Adipocyte (in vitro differentiated cells): ENCODE data around the gene GPC3.

ENCODE experiments used
- DNase-seq: peaks from one replicate; pipeline ENCODE4 v3.0.0-alpha.2; 2015; ENCODE audit warnings: low read depth
- H3K27me3 ChIP-seq: replicated peaks from 2 replicates; pipeline ENCODE4 v1.7.0; 2013; ENCODE audit warnings: mild to moderate bottlenecking, low read length, moderate library complexity; ENCODE audit not compliant: control insufficient read depth, insufficient read depth
- H3K36me3 ChIP-seq: 2 replicates; pipeline ENCODE4 v1.7.0; 2013; ENCODE audit warnings: low read length, mild to moderate bottlenecking, moderate library complexity; ENCODE audit not compliant: control insufficient read depth, insufficient read depth, severe bottlenecking
- H3K4me1 ChIP-seq: 2 replicates; pipeline ENCODE4 v1.7.0; 2013; ENCODE audit warnings: mild to moderate bottlenecking, low read length, moderate library complexity; ENCODE audit not compliant: control insufficient read depth, insufficient read depth
- H3K4me3 ChIP-seq: 2 replicates; pipeline ENCODE4 v1.7.0; 2013; ENCODE audit warnings: mild to moderate bottlenecking, low read length, moderate library complexity
- H3K9ac ChIP-seq: 2 replicates; pipeline ENCODE4 v1.7.0; 2013; ENCODE audit warnings: mild to moderate bottlenecking, low read length, moderate library complexity
- H3K9me3 ChIP-seq: 2 replicates; pipeline ENCODE4 v1.7.0; 2013; ENCODE audit warnings: mild to moderate bottlenecking, low read length, moderate library complexity; ENCODE audit not compliant: control insufficient read depth

The GPC3 gene

GRCh38 chrX:133607419-133608348 is 377.7 kb downstream of the GPC3 start:
- Histone ChIP-seq H3K27me3 (no peaks in the 10 kb centered on the region), H3K9ac (peak overlapping the region; percentile 72), H3K4me1 (peaks cover 25% of the 10 kb centered on the region), H3K36me3 (no peaks in the 10 kb centered on the region), H3K4me3 (no peak overlapping the region), H3K9me3 (no peaks in the 10 kb centered on the region)
- no peak for DNase-seq

- no peaks in the 10 kb centered on the region for H3K9me3 ChIP-seq
- no peaks in the 10 kb centered on the region for H3K36me3 ChIP-seq
- H3K9ac ChIP-seq = no peak overlapping the region
- DNase-seq = no peak
- peaks cover 25% of the 10 kb centered on the region for H3K4me1 ChIP-seq
- H3K4me3 ChIP-seq = no peak overlapping the region
- H3K27me3 ChIP-seq = no peaks in the 10 kb centered on the region
These were observed 378.4 kb downstream of the GPC3 start for GRCh38 chrX:133606990-133607389.

GRCh38 chrX:133604801-133605200 is 380.6 kb downstream of the GPC3 start:
- Histone ChIP-seq H3K9me3 (no peaks in the 10 kb centered on the region), H3K36me3 (no peaks in the 10 kb centered on the region), H3K4me1 (peaks cover 43% of the 10 kb centered on the region), H3K27me3 (no peaks in the 10 kb centered on the region), H3K9ac (no peak overlapping the region), H3K4me3 (no peak overlapping the region)
- DNase-seq = peak; percentile 28

DNA sequence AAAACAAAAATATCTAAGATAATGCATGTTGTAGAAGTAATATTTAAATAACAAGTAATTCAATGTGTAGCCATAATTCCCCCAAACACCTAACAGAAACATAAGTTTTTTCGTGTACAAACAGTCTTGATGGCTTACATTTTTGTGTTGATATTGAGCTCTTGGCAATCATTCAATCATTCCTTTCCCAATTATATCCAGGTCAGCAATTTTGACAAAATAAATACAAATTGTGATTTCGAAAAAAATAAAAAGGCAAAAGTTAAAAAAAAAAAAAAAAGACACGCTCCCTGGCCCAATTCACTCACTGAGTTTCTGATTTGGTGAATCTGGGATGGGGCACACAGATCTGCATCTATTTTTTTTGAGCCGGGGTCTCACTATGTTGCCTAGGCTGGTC is 382.5 kb downstream of the GPC3 start:
- no peaks in the 10 kb centered on the region for H3K36me3 ChIP-seq
- peaks cover 42% of the 10 kb centered on the region for H3K4me1 ChIP-seq
- H3K9me3 ChIP-seq = no peaks in the 10 kb centered on the region
- H3K27me3 ChIP-seq = no peaks in the 10 kb centered on the region
- no peak overlapping the region for H3K9ac ChIP-seq
- DNase-seq = no peak
- H3K4me3 ChIP-seq = no peak overlapping the region

- Histone ChIP-seq H3K4me1 (peaks cover 32% of the 10 kb centered on the region), H3K27me3 (no peaks in the 10 kb centered on the region), H3K9me3 (no peaks in the 10 kb centered on the region), H3K4me3 (peak overlapping the region; percentile 20), H3K36me3 (no peaks in the 10 kb centered on the region), H3K9ac (peak overlapping the region; percentile 17)
- DNase-seq = no peak
These were observed 384.3 kb downstream of the GPC3 start for GRCh38 chrX:133601116-133601515.

DNA sequence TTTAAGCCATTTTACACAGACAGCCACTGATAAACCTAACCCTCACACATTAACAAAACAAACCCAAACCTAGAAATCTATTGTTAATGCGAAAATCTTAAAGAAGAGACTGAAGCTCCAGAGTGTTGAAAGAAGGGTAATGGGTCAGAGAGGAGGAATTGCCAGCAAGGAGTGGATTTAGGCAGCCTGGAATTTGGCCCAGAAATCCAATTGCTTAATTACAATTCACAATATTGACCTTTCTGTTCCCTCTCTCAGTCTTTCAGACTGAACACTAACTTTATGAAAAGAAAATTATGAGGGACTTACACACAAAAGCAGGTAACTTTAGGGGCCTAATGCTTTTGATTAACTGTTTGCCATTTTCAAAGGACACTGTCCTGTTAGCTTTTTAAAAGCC is 384.9 kb downstream of the GPC3 start:
- peak overlapping the region; percentile 17 for H3K9ac ChIP-seq
- DNase-seq = peak; percentile 19
- H3K36me3 ChIP-seq = no peaks in the 10 kb centered on the region
- peak overlapping the region; percentile 27 for H3K4me3 ChIP-seq
- H3K4me1 ChIP-seq = peaks cover 32% of the 10 kb centered on the region
- no peaks in the 10 kb centered on the region for H3K27me3 ChIP-seq
- H3K9me3 ChIP-seq = no peaks in the 10 kb centered on the region

- H3K9me3 ChIP-seq = no peaks in the 10 kb centered on the region
- H3K36me3 ChIP-seq = no peaks in the 10 kb centered on the region
- no peak overlapping the region for H3K9ac ChIP-seq
- H3K4me3 ChIP-seq = no peak overlapping the region
- no peaks in the 10 kb centered on the region for H3K27me3 ChIP-seq
- no peak for DNase-seq
- H3K4me1 ChIP-seq = peaks cover 32% of the 10 kb centered on the region
These were observed 386.6 kb downstream of the GPC3 start for GRCh38 chrX:133598601-133599335.

GRCh38 chrX:133594156-133594555 is 391.2 kb downstream of the GPC3 start:
- Histone ChIP-seq H3K4me1 (peaks cover 8% of the 10 kb centered on the region), H3K9ac (no peak overlapping the region), H3K4me3 (no peak overlapping the region), H3K9me3 (no peaks in the 10 kb centered on the region), H3K27me3 (no peaks in the 10 kb centered on the region), H3K36me3 (no peaks in the 10 kb centered on the region)
- DNase-seq = no peak

GRCh38 chrX:133593531-133593930 is 391.9 kb downstream of the GPC3 start:
- Histone ChIP-seq H3K36me3 (no peaks in the 10 kb centered on the region), H3K4me3 (no peak overlapping the region), H3K27me3 (no peaks in the 10 kb centered on the region), H3K4me1 (peaks cover 2% of the 10 kb centered on the region), H3K9me3 (no peaks in the 10 kb centered on the region), H3K9ac (no peak overlapping the region)
- no peak for DNase-seq

GRCh38 chrX:133590703-133591505 is 394.5 kb downstream of the GPC3 start:
- Histone ChIP-seq H3K9ac (no peak overlapping the region), H3K9me3 (no peaks in the 10 kb centered on the region), H3K4me1 (no peaks in the 10 kb centered on the region), H3K27me3 (no peaks in the 10 kb centered on the region), H3K36me3 (no peaks in the 10 kb centered on the region), H3K4me3 (no peak overlapping the region)
- no peak for DNase-seq

GRCh38 chrX:133588827-133589226 is 396.6 kb downstream of the GPC3 start:
- no peak for DNase-seq
- no peak overlapping the region for H3K9ac ChIP-seq
- no peak overlapping the region for H3K4me3 ChIP-seq
- no peaks in the 10 kb centered on the region for H3K4me1 ChIP-seq
- no peaks in the 10 kb centered on the region for H3K9me3 ChIP-seq
- peaks cover 3% of the 10 kb centered on the region for H3K27me3 ChIP-seq
- H3K36me3 ChIP-seq = no peaks in the 10 kb centered on the region
